GM21515 (cell line): ENCODE results near the gene C17orf75.

Experiments
- ATAC-seq: cut with Tn5 transposase; IDR thresholded peaks from one replicate; pipeline ENCODE4 v1.9.1; 2021; ENCODE audit not compliant: unreplicated experiment

The C17orf75 gene

DNA sequence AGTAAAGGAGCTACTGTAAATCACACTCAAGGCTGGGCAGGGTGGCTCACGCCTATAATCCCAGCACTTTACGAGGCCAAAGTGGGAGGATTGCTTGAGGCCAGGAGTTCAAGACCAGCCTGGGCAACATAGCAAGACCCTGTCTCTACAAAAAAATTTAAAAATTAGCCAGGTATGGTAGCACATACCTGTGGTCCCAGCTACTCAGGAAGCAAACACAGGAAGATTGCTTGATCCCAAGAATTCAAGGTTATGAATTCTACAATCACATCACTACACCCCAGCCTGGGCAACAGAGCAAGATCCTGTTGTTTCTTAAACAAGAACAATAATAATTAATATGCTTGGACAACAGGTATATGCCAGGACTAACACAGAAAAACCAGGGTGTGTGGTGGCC lies 63.2 kb downstream of the C17orf75 start:
- ATAC-seq = no peak
